ENCODE results near the gene OPTC. TPM values are rescaled to one million over a fixed set of nuclear protein-coding genes. Genes with fewer than 3 reads are reported as not detected.

The OPTC gene
- total and polyA plus RNA-seq, 9 of the 15 experiments (the other 6 are each of a cell fraction or from before 2014, with no cell fraction given): not detected

DNA sequence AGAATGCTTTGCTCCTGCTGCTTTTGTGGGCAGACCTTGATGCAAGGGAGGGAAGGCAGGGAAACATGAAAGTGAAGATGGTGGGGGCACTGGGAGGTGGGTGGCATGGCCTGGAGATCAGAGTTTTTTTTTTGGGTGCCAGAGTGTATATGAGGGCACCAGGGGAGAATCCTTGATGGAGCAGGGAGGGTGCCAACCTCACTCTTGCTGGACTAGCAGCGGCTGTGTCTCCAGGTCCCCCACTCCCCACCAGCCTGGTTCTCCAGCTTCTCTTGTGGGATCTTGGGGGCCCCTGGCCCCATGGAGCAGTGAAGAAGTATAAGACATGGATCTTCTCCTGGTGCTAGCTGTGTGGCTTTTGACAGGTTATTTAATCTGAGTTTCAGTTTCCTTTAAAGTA is 31.8 kb upstream of the OPTC start (continued):
- TF ChIP-seq ZBED1 (IDR thresholded peaks at IDR 0.05) (no peak), ZNF311 (CRISPR knock-in tag; IDR thresholded peaks at IDR 0.05) (no peak), RFX5 (IDR thresholded peaks at IDR 0.05; ENCODE audit: low read depth, low read length) (no peak), FOXO4 (CRISPR knock-in tag; IDR thresholded peaks at IDR 0.05) (no peak), THAP7 (CRISPR knock-in tag; IDR thresholded peaks at IDR 0.05) (no peak), MYNN (IDR thresholded peaks at IDR 0.05) (no peak), MYNN (CRISPR knock-in tag; IDR thresholded peaks at IDR 0.05) (no peak)

DNA sequence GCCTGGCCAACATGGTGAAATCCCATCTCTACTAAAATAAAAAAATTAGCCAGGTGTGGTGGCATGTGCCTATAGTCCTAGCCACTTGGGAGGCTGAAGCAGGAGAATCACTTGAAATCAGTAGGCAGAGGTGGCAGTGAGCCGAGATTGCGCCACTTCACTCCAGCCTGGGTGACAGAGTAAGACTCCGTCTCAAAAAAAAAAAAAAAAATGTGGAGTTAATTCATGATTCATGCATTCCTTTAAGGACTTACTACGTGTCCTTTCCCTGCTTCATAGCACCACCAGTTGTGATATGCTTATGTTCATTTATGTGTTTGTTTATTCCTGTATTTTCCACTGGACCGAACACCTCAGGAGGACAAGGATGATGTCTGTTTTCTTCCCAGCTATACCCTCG is 31.1 kb upstream of the OPTC start:
- H3K9me3 ChIP-seq (replicated peaks; ENCODE audit: control insufficient read depth, insufficient read depth, low read depth, low read length): no peaks in the 10 kb centered on the region
- no peak overlapping the region for H3K4me3 ChIP-seq
- H3K36me3 ChIP-seq (ENCODE audit: control insufficient read depth, insufficient read depth, low read length): no peaks in the 10 kb centered on the region
- in situ Hi-C loops (cut with MboI) (no loop called here), intact Hi-C loops (cut with micrococcal nuclease) (no loop called here)
- no TSS peak for BruUV-seq (replicated peaks)
- no peak overlapping the region for H3K4me2 ChIP-seq (ENCODE audit: insufficient read depth, low read length)
- H3K79me2 ChIP-seq (ENCODE audit: control insufficient read depth, insufficient read depth, low read length): no peaks in the 10 kb centered on the region
- H3K27me3 ChIP-seq (ENCODE audit: control insufficient read depth in 2 of 2, insufficient read depth in 2 of 2, low read length in 2 of 2): peaks cover 46 to 51% of the 10 kb centered on the region in 2 experiments
- ChIA-PET POLR2A (interaction anchor here (4.7 kb wide), 1 partner anchor 14 kb away, joined by 20 read pairs; the partner anchor contains the start of gene PRELP), CTCF (ENCODE audit: low intra/inter-chr PET ratio) (no interaction called here)
- WGBS (ENCODE audit: insufficient coverage, low coverage, missing lambda C conversion rate): 0% methylated on average over 6 of the region's 6 CpGs
- no peaks in the 10 kb centered on the region for H3K9me1 ChIP-seq (ENCODE audit: control insufficient read depth, insufficient read depth, low read length)
- H4K20me1 ChIP-seq (replicated peaks; ENCODE audit: control insufficient read depth, insufficient read depth, low read length): peaks cover 9% of the 10 kb centered on the region; the same call in 1 of the 2 replicates
- ATAC-seq: no peak
- no peak for FAIRE-seq
- H3K4me1 ChIP-seq (replicated peaks in 1 of 2; ENCODE audit: control insufficient read depth in 2 of 2, insufficient read depth in 2 of 2, low read length in 2 of 2): no peaks in the 10 kb centered on the region
- no peak for DNase-seq (ENCODE audit: extremely low read depth in 1 of 4, low spot score in 3 of 4)
- H3K27ac ChIP-seq (ENCODE audit: extremely low read depth, low read depth, low read length): no peak overlapping the region
- H3K9ac ChIP-seq (ENCODE audit: insufficient read depth in 1 of 2, low read depth in 2 of 2, low read length in 2 of 2): no peak overlapping the region
- no peak overlapping the region for H2AFZ ChIP-seq (ENCODE audit: low read depth, low read length)
- TF ChIP-seq ZNF165 (CRISPR knock-in tag; IDR thresholded peaks at IDR 0.05; ENCODE audit: borderline replicate concordance) (no peak), ZNF274 (IDR thresholded peaks at IDR 0.05; ENCODE audit: borderline replicate concordance, low read depth, low read length) (no peak), CEBPG (CRISPR knock-in tag; IDR thresholded peaks at IDR 0.05) (no peak), CEBPG (tag; conservative IDR thresholded peaks at IDR 0.05 in 1 of 2, IDR thresholded peaks at IDR 0.05 in 1 of 2) (no peak), CEBPB (tag; IDR thresholded peaks at IDR 0.05) (no peak), REST (IDR thresholded peaks at IDR 0.05; ENCODE audit: borderline replicate concordance) (no peak), REST (CRISPR knock-in tag; IDR thresholded peaks at IDR 0.05; ENCODE audit: low read depth) (no peak)

Measured in K562 (cell line).